Mesenchymal stem cell (in vitro differentiated cells and primary cell): ENCODE results near the gene AOC1.

ENCODE experiments used
- DNase-seq: peaks from one replicate; pipeline ENCODE4 v3.0.0-alpha.2; 2013
- H2AFZ ChIP-seq: one replicate; pipeline ENCODE4 v1.6.1; 2013; ENCODE audit warnings: low read depth, mild to moderate bottlenecking, control low read depth, inconsistent platforms, low read length, moderate library complexity
- H2AK5ac ChIP-seq: 2 replicates; pipeline ENCODE4 v1.6.1; 2013; ENCODE audit warnings: low read length, moderate library complexity, mild to moderate bottlenecking, inconsistent platforms; ENCODE audit not compliant: severe bottlenecking
- H2BK120ac ChIP-seq: one replicate; pipeline ENCODE4 v1.6.1; 2013; ENCODE audit warnings: low read depth, mild to moderate bottlenecking, inconsistent platforms, low read length, moderate library complexity
- H2BK12ac ChIP-seq, 2 experiments: one replicate each; pipeline ENCODE4 v1.6.1; 2013; ENCODE audit warnings: inconsistent platforms in 2 of 2, low read length in 2 of 2, mild to moderate bottlenecking in 2 of 2, moderate library complexity in 2 of 2, control low read depth in 1 of 2
- H2BK15ac ChIP-seq: one replicate; pipeline ENCODE4 v1.6.1; 2013; ENCODE audit warnings: mild to moderate bottlenecking, low read depth, inconsistent platforms; ENCODE audit not compliant: poor library complexity, severe bottlenecking
- H2BK5ac ChIP-seq: 2 replicates; pipeline ENCODE4 v1.6.1; 2013; ENCODE audit warnings: low read depth, mild to moderate bottlenecking, low read length, control low read depth, inconsistent platforms; ENCODE audit not compliant: poor library complexity, severe bottlenecking
- H3K14ac ChIP-seq, 2 experiments: one replicate each; pipeline ENCODE4 v1.6.1; 2013; ENCODE audit warnings: inconsistent platforms in 2 of 2, low read length in 2 of 2, control low read depth in 1 of 2, mild to moderate bottlenecking in 1 of 2, moderate library complexity in 1 of 2
- H3K18ac ChIP-seq, 2 experiments: one replicate each; pipeline ENCODE4 v1.6.1; 2013; ENCODE audit warnings: inconsistent platforms in 2 of 2, low read length in 2 of 2, control low read depth in 1 of 2, low read depth in 1 of 2, mild to moderate bottlenecking in 1 of 2
- H3K23ac ChIP-seq, 2 experiments: one replicate each; pipeline ENCODE4 v1.6.1; 2013; ENCODE audit warnings: inconsistent platforms in 2 of 2, low read length in 2 of 2, mild to moderate bottlenecking in 2 of 2, moderate library complexity in 2 of 2, control low read depth in 1 of 2
- H3K27ac ChIP-seq: 2 replicates; pipeline ENCODE4 v1.5.1; 2013; ENCODE audit warnings: mild to moderate bottlenecking, moderate library complexity, low read length, control low read depth, inconsistent platforms; ENCODE audit not compliant: poor library complexity, severe bottlenecking
- H3K27me3 ChIP-seq, 2 experiments: 2 replicates each; pipeline versions ENCODE4 v1.6.1 to v1.7.0; 2013; ENCODE audit warnings: low read length in 2 of 2, mild to moderate bottlenecking in 2 of 2, moderate library complexity in 2 of 2, control low read depth in 1 of 2, inconsistent platforms in 1 of 2; ENCODE audit not compliant: control insufficient read depth in 1 of 2, insufficient read depth in 1 of 2
- H3K36me3 ChIP-seq, 2 experiments: 2 replicates each; pipeline versions ENCODE4 v1.6.1 to v1.7.0; 2013; ENCODE audit warnings: low read length in 2 of 2, control low read depth in 1 of 2, inconsistent platforms in 1 of 2, low read depth in 1 of 2, mild to moderate bottlenecking in 1 of 2; ENCODE audit not compliant: insufficient read depth in 2 of 2, control insufficient read depth in 1 of 2
- H3K4ac ChIP-seq, 2 experiments: one replicate each; pipeline ENCODE4 v1.6.1; 2013; ENCODE audit warnings: inconsistent platforms in 2 of 2, low read length in 2 of 2, mild to moderate bottlenecking in 2 of 2, moderate library complexity in 2 of 2, control low read depth in 1 of 2, low read depth in 1 of 2
- H3K4me1 ChIP-seq: 2 replicates; pipeline ENCODE4 v1.6.1; 2013; ENCODE audit warnings: low read depth, low read length, control low read depth; ENCODE audit not compliant: control insufficient read depth, insufficient read depth
- H3K4me2 ChIP-seq: 2 replicates; pipeline ENCODE4 v1.6.1; 2013; ENCODE audit warnings: low read length, mild to moderate bottlenecking, inconsistent platforms; ENCODE audit not compliant: poor library complexity, severe bottlenecking
- H3K4me3 ChIP-seq, 2 experiments: 2 replicates each; pipeline versions ENCODE4 v1.5.1 to v1.7.0; 2013; ENCODE audit warnings: low read length in 2 of 2, mild to moderate bottlenecking in 2 of 2, control low read depth in 1 of 2, low read depth in 1 of 2; ENCODE audit not compliant: insufficient read depth in 1 of 2
- H3K79me1 ChIP-seq: replicated peaks from 2 replicates; pipeline ENCODE4 v1.6.1; 2013; ENCODE audit warnings: mild to moderate bottlenecking, control low read depth, low read length, inconsistent platforms; ENCODE audit not compliant: poor library complexity, severe bottlenecking
- H3K9ac ChIP-seq: 2 replicates; pipeline ENCODE4 v1.7.0; 2013; ENCODE audit warnings: mild to moderate bottlenecking, low read length, moderate library complexity
- H3K9me3 ChIP-seq: 2 replicates; pipeline ENCODE4 v1.7.0; 2013; ENCODE audit warnings: mild to moderate bottlenecking, low read length; ENCODE audit not compliant: control insufficient read depth
- H4K8ac ChIP-seq: one replicate; pipeline ENCODE4 v1.6.1; 2013; ENCODE audit warnings: inconsistent platforms, mild to moderate bottlenecking, low read length, moderate library complexity
- H4K91ac ChIP-seq: one replicate; pipeline ENCODE4 v1.6.1; 2013; ENCODE audit warnings: mild to moderate bottlenecking, low read length, inconsistent platforms
- WGBS: methylation state at CpG from one replicate; pipeline ENCODE4 v1.1.7; 2013; ENCODE audit warnings: mixed read lengths; 5-methylcytosine and 5-hydroxymethylcytosine counted together

Gene AOC1

DNA sequence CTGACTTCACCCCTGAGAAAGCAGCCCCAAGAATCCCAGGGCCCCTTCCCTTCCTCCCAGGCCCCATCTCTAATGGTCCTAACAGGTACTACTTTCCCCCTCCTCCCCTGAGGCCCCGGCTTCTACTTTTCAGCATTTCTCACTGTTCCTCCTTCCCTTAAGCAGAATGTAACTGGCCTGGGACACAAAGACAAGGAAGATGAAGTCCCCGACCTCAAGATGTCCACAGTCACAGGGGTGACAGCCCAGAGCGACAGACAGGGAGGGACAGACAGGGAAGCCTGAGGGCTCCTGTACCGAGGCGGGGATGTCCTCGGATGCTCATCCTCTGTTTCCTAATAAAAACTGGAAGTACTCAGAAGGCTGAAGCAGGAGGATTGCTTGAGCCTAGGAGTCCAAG, 11.6 kb downstream of the AOC1 start:
- Histone ChIP-seq H3K79me1 (no peaks in the 10 kb centered on the region), H3K4me3 (no peak overlapping the region), H2BK12ac (no peak overlapping the region), H2AK5ac (no peak overlapping the region), H3K14ac (no peak overlapping the region), H3K9me3 (peaks cover 10% of the 10 kb centered on the region), H3K4me2 (no peak overlapping the region), H2BK120ac (no peak overlapping the region), H3K27ac (no peak overlapping the region), H2BK5ac (no peak overlapping the region), H2BK15ac (no peak overlapping the region), H3K36me3 (no peaks in the 10 kb centered on the region), H4K91ac (no peak overlapping the region), H3K18ac (no peak overlapping the region), H3K27me3 (peaks cover 0 to 5% of the 10 kb centered on the region in 2 experiments), H3K23ac (no peak overlapping the region), H3K4ac (no peak overlapping the region), H2AFZ (no peak overlapping the region), H3K4me1 (no peaks in the 10 kb centered on the region), H4K8ac (no peak overlapping the region), H3K9ac (no peak overlapping the region)
- DNase-seq = no peak
- WGBS = 81% methylated on average over 6 of the region's 6 CpGs

DNA sequence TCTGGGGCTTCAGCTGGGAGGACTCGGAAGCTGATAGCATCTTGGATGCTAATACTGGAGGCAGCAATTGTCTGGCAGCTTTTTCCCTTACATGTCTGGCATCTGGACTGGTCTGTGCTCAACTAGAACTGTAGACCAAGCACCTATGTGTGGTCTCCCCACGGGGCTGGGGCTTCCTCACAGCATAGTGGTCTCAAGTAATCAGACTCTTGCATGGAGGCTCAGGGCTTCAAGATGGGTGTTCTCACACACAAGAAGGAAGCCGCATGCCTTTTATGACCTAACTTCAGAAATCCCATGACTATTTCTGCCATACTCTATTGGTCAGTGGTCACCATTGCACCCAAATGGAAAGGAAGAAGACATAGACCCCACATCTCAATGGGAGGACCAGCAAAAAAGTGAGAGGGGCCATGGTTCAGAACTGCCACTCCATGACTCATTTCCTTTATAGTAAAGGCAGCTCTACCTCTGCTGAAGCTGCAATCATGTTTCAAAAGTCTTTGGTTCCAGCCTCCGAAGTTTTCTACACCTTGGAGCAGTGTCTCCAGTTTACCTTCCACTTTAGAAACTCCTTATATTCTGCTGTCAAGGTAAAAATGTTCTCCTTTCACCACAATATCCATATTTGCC, 14.7 kb downstream of the AOC1 start:
- Histone ChIP-seq H2AK5ac (no peak overlapping the region), H3K4me1 (no peaks in the 10 kb centered on the region), H2BK5ac (no peak overlapping the region), H2BK15ac (no peak overlapping the region), H2BK120ac (no peak overlapping the region), H3K14ac (no peak overlapping the region), H3K27me3 (peaks cover 0 to 5% of the 10 kb centered on the region in 2 experiments), H3K9ac (no peak overlapping the region), H4K8ac (no peak overlapping the region), H3K4ac (no peak overlapping the region), H3K18ac (no peak overlapping the region), H2AFZ (no peak overlapping the region), H4K91ac (no peak overlapping the region), H3K27ac (no peak overlapping the region), H2BK12ac (no peak overlapping the region), H3K4me2 (no peak overlapping the region), H3K23ac (no peak overlapping the region), H3K36me3 (no peaks in the 10 kb centered on the region), H3K9me3 (peaks cover 10% of the 10 kb centered on the region), H3K79me1 (no peaks in the 10 kb centered on the region), H3K4me3 (no peak overlapping the region)
- WGBS = 70% methylated on average over 4 of the region's 4 CpGs
- no peak for DNase-seq

DNA sequence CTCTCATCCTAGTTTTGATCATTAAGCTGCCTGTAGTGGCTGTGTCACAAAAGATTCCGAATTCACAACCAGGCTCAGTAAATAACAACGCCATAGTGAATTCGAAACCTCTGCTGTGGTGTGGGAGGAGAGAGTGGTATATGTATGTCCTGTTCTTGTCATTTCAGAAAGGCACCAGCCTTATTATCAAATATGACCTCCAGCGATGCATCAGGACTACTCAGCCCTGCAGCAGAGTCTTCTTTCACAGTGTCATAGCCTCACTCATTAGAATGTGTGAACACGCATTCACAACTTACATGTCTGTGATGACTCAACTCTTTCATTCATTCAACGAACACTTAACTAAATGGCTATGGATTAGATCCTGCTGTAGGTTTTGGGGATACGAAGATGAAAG, 15.3 kb downstream of the AOC1 start:
- no peak overlapping the region for H3K4me2 ChIP-seq
- no peak overlapping the region for H4K8ac ChIP-seq
- H2AFZ ChIP-seq = no peak overlapping the region
- no peak overlapping the region for H2BK120ac ChIP-seq
- no peak for DNase-seq
- H3K4ac ChIP-seq = no peak overlapping the region
- H2BK12ac ChIP-seq = no peak overlapping the region
- no peak overlapping the region for H3K9ac ChIP-seq
- no peaks in the 10 kb centered on the region for H3K4me1 ChIP-seq
- WGBS = 90% methylated on average over 2 of the region's 7 CpGs
- H2BK5ac ChIP-seq = no peak overlapping the region
- no peak overlapping the region for H2AK5ac ChIP-seq
- H3K23ac ChIP-seq = no peak overlapping the region
- H3K14ac ChIP-seq = no peak overlapping the region
- H3K27me3 ChIP-seq = peaks cover 0 to 5% of the 10 kb centered on the region in 2 experiments
- H3K9me3 ChIP-seq = peaks cover 10% of the 10 kb centered on the region
- no peak overlapping the region for H3K27ac ChIP-seq
- no peak overlapping the region for H3K4me3 ChIP-seq
- no peaks in the 10 kb centered on the region for H3K79me1 ChIP-seq
- no peaks in the 10 kb centered on the region for H3K36me3 ChIP-seq
- H2BK15ac ChIP-seq = no peak overlapping the region
- H4K91ac ChIP-seq = no peak overlapping the region
- no peak overlapping the region for H3K18ac ChIP-seq

DNA sequence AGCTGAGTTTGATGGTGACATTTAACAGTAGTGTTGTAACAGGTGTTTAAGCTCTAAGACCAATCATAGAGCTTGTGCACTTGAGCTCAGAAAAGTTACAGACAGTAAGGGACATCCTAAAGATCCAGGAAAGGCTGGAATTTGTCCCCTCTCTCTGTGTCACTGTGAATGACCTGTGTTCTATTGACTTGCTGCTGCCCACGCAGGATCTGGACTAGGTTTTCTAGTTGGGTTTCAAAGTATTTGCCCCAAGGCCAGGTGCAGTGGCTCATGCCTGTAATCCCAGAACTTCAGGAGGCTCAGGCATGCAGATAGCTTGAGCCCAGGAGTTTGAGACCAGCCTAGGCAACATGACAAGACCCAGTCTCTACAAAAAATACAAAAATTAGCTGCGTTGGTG, 17.1 kb downstream of the AOC1 start:
- Histone ChIP-seq H3K79me1 (no peaks in the 10 kb centered on the region), H3K4me3 (no peak overlapping the region), H4K91ac (no peak overlapping the region), H3K27me3 (peaks cover 0 to 5% of the 10 kb centered on the region in 2 experiments), H2BK15ac (no peak overlapping the region), H2AK5ac (no peak overlapping the region), H3K27ac (no peak overlapping the region), H3K4me1 (no peaks in the 10 kb centered on the region), H3K4me2 (no peak overlapping the region), H2BK12ac (no peak overlapping the region), H3K9ac (no peak overlapping the region), H2AFZ (no peak overlapping the region), H3K4ac (no peak overlapping the region), H2BK120ac (no peak overlapping the region), H3K23ac (no peak overlapping the region), H3K18ac (no peak overlapping the region), H3K9me3 (peaks cover 10% of the 10 kb centered on the region), H4K8ac (no peak overlapping the region), H3K14ac (no peak overlapping the region), H3K36me3 (no peaks in the 10 kb centered on the region), H2BK5ac (no peak overlapping the region)
- WGBS = 59% methylated on average over 2 of the region's 2 CpGs
- no peak for DNase-seq
